Stimulated activated CD4-positive, alpha-beta T cell treated with anti-CD3 and anti-CD28 coated beads, TNF-alpha, amount 100 ng/mL, for 48 hours (primary cell): ENCODE results near the gene ZNF652.
A peak's percentile ranks its signal among the peaks of the same experiment; 100 is the strongest.
"Not testable (repeated sequence)": the region's sequence is repeated elsewhere in the genome, so short reads cannot be mapped to it uniquely, and the experiment has no call there.

Experiments
- DNase-seq, 3 donors: peaks; one replicate each; pipeline ENCODE4 v3.0.0-alpha.2; 2020; ENCODE audit warnings: low read depth in 3 of 3

The ZNF652 gene

GRCh38 chr17:49315551-49316257 is 46.3 kb downstream of the ZNF652 start:
- peak; percentile 61 to 71 (median 68) for DNase-seq

- DNase-seq, result no peak
Observed at GRCh38 chr17:49312722-49313121, 49.3 kb downstream of the ZNF652 start.

- DNase-seq, result no peak
Observed at GRCh38 chr17:49299996-49300395, 62.1 kb downstream of the ZNF652 start.

- DNase-seq, result no peak
Observed at GRCh38 chr17:49298371-49298976, 63.6 kb downstream of the ZNF652 start.

DNA sequence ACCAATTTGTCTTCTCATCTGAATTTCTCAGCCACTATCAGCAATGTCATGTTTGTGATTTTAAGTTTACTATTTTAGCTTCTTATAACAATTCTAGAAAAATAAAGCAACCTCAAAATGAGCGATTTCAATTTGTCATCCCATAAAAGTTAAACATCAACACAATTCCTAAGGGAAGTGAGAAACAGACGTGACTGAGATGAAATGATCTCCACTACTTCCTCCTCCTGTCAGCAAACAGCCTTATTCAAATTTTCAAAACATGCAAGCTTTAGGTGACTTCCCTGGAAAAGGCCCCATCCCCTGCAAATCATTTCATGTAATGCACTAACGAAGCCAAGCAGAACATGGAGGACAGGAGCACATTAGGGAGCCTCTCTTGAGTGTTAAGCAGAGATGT is 64.9 kb downstream of the ZNF652 start:
- DNase-seq, result no peak

GRCh38 chr17:49294122-49294521 is 67.9 kb downstream of the ZNF652 start:
- no peak for DNase-seq

GRCh38 chr17:49292901-49293300 is 69.1 kb downstream of the ZNF652 start:
- DNase-seq, result no peak

DNA sequence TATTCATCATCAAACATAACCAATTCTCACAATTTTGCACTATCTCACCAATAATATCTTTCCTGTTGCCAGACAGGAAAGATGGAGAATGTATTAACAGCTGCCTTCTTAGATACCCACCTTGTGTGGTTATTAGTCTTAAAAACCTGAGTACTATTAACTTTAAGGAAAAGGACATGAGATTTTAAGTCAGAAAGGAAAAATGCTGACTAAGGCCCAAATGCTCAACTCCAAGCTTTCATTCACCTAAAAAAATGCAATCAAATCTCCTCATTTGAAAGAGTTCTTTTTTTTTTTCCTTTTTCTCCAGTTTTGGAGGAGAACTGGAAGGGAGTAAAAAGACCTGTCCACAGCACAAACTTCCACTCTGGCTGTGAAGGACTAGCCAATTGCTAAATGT is 70.1 kb downstream of the ZNF652 start:
- no peak for DNase-seq

- DNase-seq, result no peak
Observed at GRCh38 chr17:49290690-49291359, 71.2 kb downstream of the ZNF652 start.

DNA sequence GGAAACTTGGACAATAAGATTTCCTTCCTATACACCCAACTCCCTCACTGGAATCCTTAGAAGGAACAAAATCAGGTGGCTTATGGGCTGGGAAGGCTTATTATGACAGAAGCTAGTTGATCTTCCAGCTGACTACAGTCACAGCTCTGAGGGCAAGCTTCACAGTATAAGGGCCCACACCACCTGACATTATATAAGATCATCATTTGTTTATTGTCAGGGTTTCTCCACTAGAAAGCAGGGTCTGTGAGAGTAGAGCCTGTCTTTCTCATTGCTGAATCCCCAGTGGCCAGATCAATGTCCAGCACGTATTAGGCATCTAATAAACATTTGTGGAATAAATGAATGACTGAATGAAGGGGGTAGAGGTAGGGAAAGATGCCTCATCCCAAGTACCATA is 73.7 kb downstream of the ZNF652 start:
- no peak for DNase-seq

GRCh38 chr17:49287481-49287880 is 74.6 kb downstream of the ZNF652 start:
- no peak for DNase-seq

DNA sequence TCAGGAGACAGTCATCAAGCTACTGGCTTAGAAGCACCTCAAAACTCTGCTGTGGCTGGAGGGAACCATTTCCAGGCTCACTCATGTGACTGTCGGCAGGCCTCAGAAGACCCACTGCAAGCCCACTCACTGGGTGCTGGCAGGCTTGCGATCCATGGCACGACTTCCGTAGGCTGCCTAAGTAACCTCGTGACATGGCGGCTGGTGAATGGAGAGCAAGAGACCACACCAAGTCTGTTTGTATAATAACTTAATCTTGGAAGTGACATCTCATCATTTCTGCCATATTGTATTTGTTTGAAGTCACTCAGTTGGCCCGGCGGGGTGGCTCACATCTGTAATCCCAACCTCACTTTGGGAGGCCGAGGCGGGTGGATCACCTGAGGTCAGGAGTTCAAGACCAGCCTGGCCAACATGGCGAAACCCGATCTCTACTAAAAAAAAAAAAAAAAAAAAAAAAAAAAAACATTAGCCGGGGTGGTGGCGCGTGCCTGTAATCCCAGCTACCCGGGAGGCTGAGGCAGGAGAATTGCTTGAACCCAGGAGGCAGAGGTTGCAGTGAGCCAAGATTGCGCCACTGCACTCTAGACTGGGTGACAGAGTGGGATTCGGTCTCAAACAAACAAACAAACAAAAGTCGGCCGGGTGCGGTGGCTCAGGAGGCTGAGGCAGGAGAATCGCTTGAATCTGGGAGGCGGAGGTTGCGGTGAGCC is 75.6 kb downstream of the ZNF652 start:
- not testable (repeated sequence) for DNase-seq

DNA sequence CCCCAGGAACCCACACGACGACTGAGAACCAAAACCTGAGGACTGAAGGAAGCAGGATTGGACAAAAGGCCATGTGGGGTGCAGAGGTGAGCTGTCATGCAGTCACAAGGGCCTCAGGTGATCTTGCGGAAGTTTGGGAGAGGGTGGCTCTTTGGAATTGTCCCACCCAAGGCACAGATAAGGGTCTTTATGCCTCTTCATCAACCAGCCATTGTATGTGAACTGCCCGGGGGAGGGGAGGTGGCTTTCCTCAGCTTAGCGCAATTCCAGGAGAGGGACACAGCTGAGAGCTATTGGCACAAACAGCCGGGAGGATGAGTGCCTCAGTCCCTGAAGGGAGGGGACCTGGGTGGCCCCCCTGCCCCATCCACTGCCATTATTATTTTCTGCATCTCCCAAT is 76.3 kb downstream of the ZNF652 start:
- no peak for DNase-seq

- DNase-seq, result no peak
Observed at GRCh38 chr17:49280918-49281317, 81.1 kb downstream of the ZNF652 start.

- DNase-seq, result no peak
Observed at GRCh38 chr17:49280061-49280460, 82.0 kb downstream of the ZNF652 start.

- not testable (repeated sequence) for DNase-seq
Observed at GRCh38 chr17:49279263-49280015, 82.6 kb downstream of the ZNF652 start.

DNA sequence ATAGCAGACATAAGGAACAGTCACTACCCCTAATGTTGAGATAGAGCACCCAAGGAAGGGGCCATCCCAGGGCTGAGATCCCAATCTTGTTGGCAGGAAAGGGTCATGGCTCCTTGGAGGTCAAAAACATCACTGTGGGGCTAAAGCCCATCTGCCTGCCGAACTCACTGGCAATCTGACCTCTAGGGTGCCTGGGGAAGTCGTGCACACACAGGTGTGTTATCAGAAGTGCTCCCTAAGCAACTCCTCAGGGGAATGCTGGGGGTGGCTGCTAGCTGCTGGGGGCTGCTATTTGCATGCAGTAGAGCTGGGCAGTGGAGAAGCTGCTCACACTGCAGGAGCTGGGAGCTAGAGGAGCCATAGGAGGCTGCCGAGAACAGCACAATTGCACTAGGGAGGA is 84.0 kb downstream of the ZNF652 start:
- no peak for DNase-seq

DNA sequence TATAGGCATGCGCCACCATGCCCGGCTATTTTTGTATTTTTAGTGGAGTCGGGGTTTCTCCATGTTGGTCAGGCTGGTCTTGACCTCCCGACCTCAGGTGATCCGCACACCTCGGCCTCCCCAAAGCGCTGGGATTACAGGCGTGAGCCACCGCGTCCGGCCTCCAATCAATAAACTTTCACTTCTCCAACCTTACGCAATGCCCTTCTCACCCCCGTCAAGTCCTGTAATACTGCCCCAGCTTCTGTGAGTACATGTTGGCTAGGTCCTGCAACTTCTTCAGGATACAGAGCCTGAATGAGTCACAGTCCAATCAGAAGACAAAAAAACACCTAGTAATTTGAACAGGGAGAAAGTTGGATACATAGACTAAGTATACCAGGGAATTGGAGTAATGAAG is 84.4 kb downstream of the ZNF652 start:
- no peak for DNase-seq

DNA sequence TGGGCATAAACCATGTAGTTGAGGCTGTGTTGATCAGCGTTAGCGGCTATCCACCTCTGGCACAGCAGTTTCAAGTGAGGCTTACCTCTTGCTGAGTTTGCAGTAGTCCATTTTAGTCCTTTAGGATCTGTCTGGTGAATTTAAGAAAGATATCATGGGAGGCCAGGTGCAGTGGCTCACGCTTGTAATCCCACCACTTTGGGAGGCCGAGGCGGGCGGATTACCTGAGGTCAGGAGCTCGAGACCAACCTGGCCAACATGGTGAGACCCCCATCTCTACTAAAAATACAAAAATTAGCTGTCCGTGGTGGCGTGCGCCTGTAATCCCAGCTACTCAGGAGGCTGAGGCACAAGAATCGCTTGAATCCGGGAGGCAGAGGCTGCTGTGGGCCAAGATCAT is 86.1 kb downstream of the ZNF652 start:
- DNase-seq, result not testable (repeated sequence)

DNA sequence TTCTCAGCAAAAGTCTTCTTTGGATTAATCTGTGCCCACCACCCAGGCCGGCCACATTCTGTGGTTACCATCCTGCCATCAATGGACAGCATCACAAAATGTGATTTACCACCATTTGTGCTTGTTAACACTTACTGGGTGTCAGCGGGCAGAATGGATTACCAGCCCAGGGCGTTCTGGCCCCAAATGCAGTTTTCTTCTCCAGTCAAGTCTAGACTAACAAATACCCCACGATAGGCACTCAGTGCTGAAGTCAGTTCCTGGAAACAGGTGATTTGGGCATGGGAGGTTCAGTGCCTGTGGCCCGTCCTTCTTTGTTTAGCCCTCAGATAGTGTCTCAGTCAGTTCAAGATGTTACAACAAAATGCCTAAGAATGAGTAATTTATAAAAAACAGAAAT is 92.7 kb downstream of the ZNF652 start:
- no peak for DNase-seq

GRCh38 chr17:49267912-49268311 is 94.1 kb downstream of the ZNF652 start:
- DNase-seq, result no peak

DNA sequence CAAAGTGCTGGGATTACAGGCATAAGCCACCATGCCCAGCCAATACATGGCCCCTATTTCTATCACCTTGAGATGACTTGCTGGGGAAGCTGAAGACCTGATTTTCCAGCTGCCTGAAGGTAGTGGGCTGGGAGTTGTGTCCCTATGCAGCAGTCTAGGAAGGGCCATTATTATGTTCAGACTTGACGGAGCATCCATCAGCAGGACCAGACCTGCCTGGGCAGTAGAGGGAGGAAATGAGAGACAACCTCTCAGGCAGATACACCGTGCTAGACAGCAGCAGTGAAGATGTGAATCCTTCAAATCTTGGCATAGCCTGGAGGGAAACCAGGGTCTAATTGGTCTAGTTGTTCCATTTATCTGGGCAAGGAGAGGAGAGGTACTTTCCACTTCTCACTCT is 95.8 kb downstream of the ZNF652 start:
- DNase-seq, result no peak
